PC-9 (cell line): ENCODE measurements around the gene PICALM.

Experiments used
- CTCF ChIP-seq: fragments of 200-600 bp; sonication (generic); conservative IDR thresholded peaks from 2 replicates; pipeline ENCODE4 v1.6.1; 2017; ENCODE audit warnings: mixed run types, antibody characterized with exemption, mild to moderate bottlenecking, moderate library complexity
- EZH2 ChIP-seq: fragments of 200-600 bp; sonication (generic); IDR thresholded peaks from 2 replicates; pipeline ENCODE4 v1.8.0; 2017; ENCODE audit warnings: antibody characterized with exemption, low read depth

GRCh38 chr11:86062719-86063118, 6.2 kb downstream of the PICALM start:
- TF ChIP-seq CTCF (no peak), EZH2 (no peak)
